ENCODE data around the gene EDA.

DNA sequence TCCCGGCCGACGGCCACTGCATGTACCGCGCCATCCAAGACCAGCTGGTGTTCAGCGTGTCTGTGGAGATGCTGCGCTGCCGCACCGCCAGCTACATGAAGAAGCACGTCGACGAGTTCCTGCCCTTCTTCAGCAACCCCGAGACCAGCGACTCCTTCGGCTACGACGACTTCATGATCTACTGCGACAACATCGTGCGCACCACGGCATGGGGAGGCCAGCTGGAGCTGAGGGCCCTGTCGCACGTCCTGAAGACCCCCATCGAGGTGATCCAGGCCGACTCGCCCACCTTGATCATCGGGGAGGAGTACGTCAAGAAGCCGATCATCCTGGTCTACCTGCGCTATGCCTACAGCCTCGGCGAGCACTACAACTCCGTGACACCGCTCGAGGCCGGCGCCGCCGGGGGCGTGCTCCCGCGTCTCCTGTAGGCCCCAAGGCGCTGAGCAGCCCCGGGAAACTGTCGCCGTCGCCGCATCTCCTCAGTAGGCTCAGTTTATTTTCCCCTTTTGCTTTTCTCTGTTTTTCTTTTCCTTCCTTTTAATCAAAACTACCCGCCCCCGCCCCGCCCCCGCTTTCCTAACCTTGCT, 447.1 kb downstream of the EDA start:
- TF ChIP-seq, protein P1, sequence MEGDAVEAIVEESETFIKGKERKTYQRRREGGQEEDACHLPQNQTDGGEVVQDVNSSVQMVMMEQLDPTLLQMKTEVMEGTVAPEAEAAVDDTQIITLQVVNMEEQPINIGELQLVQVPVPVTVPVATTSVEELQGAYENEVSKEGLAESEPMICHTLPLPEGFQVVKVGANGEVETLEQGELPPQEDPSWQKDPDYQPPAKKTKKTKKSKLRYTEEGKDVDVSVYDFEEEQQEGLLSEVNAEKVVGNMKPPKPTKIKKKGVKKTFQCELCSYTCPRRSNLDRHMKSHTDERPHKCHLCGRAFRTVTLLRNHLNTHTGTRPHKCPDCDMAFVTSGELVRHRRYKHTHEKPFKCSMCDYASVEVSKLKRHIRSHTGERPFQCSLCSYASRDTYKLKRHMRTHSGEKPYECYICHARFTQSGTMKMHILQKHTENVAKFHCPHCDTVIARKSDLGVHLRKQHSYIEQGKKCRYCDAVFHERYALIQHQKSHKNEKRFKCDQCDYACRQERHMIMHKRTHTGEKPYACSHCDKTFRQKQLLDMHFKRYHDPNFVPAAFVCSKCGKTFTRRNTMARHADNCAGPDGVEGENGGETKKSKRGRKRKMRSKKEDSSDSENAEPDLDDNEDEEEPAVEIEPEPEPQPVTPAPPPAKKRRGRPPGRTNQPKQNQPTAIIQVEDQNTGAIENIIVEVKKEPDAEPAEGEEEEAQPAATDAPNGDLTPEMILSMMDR (IDR thresholded peaks at IDR 0.05) = no peak
- TF ChIP-seq SIN3A (IDR thresholded peaks at IDR 0.05; ENCODE audit: borderline replicate concordance, insufficient read depth, low read depth, low read length) (no peak), TCF7L2 (IDR thresholded peaks at IDR 0.05; ENCODE audit: low read depth, low read length) (no peak)
- TF ChIP-seq, protein P2, sequence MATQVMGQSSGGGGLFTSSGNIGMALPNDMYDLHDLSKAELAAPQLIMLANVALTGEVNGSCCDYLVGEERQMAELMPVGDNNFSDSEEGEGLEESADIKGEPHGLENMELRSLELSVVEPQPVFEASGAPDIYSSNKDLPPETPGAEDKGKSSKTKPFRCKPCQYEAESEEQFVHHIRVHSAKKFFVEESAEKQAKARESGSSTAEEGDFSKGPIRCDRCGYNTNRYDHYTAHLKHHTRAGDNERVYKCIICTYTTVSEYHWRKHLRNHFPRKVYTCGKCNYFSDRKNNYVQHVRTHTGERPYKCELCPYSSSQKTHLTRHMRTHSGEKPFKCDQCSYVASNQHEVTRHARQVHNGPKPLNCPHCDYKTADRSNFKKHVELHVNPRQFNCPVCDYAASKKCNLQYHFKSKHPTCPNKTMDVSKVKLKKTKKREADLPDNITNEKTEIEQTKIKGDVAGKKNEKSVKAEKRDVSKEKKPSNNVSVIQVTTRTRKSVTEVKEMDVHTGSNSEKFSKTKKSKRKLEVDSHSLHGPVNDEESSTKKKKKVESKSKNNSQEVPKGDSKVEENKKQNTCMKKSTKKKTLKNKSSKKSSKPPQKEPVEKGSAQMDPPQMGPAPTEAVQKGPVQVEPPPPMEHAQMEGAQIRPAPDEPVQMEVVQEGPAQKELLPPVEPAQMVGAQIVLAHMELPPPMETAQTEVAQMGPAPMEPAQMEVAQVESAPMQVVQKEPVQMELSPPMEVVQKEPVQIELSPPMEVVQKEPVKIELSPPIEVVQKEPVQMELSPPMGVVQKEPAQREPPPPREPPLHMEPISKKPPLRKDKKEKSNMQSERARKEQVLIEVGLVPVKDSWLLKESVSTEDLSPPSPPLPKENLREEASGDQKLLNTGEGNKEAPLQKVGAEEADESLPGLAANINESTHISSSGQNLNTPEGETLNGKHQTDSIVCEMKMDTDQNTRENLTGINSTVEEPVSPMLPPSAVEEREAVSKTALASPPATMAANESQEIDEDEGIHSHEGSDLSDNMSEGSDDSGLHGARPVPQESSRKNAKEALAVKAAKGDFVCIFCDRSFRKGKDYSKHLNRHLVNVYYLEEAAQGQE (IDR thresholded peaks at IDR 0.05; ENCODE audit: insufficient read depth in 1 of 2, low read depth in 2 of 2, low read length in 1 of 2) = no peak

All from Panc1 (cell line).